ENCODE data around the gene LRRC1.
"Not testable (repeated sequence)": the region's sequence is repeated elsewhere in the genome, so short reads cannot be mapped to it uniquely, and the experiment has no call there.

Gene LRRC1

DNA sequence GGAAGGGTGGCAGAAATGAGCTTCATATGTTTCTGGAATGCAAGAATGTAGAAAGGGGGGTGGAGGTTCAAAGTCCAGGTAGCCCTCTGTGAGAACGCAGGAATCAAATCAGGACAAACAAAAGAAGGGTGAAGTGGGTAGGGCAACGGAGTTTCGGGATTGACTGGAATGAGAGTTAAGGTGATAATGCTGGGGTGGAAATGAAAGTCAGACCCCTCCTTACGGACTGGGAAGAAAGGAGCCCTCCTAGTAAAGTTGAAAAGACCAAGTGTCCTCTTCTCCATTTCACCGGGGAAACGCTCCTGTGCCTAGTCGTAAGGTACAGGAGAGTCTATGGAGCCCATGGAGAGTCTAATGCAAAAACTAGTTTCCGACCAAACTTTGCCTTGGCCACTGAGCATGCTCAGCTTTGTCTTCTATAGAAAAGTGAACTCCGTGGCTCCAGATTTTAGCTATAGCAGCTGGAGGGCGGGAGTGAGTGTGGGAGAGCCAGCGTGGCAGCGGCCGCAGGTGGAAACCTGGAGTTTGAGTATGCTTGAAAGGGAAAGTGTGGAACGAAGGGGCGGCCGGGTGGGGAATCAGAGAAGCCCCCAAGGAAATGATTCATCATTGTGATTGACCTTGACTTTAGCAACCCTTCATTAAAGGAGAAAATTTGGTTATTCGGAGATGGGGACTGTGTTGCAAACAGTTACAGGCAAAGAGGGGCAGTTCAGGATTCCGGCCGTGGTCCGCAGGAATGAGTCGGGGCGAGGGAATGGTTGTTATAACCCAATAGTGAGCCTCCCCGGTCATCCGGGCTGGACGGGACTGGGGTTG is 1.3 kb upstream of the LRRC1 start:
- peak; percentile 74 for DNase-seq

DNA sequence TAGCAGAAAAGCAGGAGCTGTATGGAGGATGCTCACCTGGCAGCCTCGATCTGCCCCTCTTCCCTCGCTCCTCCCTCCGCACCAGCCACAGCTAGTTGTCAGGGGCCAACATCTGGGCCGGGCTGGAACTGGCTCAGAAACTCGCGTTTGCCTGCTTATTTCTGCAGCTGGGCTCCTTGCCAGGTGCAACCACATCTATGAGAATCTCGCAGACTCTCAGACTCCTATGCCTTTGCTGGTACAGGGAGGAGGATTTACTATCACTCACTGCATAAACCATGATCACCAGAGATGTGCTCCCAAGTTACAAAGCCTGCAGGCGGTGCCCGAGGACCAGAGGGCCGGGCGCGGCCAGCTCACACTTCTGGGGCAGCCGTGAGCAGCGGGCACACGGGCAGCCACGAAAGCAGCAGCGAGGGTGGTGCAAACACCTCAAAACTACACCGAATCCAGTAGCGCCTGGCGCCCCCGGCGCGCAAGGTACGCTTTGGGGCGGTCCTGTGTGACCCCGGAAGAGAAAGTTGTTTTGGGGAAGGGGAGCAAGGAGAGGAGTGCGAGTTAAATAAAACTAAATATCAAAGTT is 577 bp upstream of the LRRC1 start:
- DNase-seq: peak; percentile 97

DNA sequence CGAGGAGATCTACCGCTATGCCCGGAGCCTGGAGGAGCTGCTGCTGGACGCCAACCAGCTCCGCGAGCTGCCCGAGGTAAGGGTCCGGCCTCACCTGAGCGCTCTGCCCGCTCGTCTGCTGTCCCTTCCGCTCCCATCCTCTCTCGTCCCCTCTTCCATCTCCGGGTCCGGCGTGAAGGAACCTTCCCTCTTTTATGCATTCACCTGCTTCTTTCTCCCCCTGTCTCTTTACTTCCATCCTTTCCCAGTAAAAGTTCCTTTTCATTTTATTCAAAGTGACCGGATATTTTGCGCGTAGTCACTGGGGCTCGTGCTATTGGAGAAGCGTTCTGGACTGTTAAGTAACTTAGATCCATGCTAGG is 516 bp downstream of the LRRC1 start:
- DNase-seq: no peak

DNA sequence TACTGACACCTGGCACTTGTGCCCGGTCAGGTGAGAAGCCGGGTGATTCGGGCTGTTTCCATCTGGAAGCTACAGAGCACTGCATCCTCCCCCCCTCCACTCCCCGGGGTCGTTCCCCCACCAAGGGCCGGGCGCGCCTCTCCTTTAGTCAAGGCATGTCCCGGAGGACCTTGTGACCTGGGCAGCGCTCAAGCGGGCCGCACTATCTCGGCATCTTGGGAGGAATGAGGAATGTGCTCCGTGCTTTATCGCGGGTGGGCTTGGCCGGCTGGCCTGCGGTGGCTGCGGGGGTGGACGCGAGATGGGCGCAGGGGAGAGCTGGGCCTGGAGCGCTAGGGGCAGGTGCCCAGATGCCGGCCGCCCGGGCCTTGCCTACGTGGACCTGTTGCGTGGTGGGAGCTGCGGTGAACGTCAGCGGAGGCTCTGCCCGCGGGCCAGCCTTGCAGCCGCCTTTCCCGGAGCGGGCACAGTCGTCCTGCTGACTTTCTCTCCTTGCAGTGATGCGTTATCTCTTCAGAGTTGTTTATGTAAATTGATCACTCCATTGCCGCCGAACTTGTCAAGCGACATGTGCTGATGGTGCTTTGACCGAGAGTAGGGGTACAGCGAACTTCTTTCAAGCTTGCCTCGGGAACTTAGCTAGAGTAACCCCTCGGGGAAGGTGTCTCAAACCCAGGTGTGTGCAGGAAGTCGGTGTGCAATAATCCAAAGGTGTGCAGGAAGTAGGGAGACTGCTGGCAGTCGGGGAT is 1.1 kb downstream of the LRRC1 start:
- peak; percentile 28 for DNase-seq

DNA sequence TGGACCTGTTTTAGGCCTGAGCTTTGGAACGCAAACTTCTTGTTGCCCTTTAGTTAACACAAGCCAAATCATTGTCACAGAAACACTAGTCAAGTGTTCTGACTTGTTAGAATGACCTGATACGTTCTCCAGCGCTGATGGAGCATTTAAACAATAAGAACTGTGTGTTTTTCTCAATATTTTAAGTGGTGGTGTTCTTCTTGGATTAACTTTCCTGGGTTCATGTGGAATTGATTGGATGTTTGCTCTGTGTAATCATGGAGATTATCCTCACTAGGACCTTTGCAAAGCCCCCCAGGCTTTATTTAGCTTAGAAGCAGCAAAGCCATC is 1.6 kb downstream of the LRRC1 start:
- DNase-seq: no peak

DNA sequence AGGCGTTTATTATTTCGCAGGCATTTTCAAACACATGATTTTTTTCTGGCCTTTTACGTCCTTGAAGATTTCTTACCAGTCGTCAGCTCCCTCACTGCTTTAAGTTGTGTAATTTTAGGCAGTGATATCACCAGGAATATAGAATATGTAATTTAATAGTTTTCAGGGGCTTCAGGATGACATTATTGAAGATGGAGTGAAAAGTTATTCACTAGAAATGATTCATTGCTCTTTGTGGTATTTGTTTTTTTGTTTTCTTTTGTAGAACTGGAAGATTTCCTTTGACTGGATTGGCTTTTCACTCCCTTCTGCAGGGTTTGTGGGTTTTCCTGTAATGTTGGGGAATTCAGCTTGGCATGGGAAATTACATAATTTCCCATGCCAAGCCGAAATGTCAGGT is 2.0 kb downstream of the LRRC1 start:
- peak; percentile 48 for DNase-seq

DNA sequence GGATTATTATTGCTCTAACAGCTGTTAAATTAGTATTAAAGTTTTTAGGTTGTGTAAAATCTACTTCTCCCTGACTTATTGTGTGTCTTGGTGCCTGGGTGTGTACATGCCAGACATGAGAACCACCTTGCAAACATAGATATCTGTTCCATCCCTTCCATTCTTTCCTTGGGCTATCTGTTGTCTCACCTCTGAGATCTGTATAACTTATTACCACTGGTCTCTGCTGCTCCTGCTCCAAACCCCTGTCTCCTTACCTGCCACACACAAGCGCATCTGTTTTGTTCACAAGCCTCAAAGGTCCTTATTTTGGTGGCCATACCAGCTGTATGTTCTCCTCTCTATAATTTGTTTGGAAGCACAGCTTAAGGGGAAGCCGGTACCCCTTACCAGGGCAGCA is 2.5 kb downstream of the LRRC1 start:
- no peak for DNase-seq

DNA sequence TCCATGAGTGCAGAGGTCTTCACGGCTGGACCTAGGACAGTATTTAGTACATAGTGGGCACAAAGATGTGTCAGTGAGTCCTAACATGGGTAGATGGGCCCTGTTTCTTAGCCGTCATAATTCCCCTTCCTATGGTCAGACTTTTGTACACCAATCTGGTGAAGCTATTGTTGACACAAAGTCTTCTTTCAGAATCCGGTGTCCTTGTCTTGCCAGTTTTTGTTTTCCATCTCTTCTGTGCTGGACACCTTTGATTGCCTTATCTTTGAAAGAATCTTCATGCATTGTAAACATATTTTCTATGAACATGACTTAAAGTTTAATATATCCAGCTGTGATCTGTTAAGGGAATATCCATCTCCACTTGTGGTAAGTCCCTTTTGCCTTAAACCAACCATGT is 4.5 kb downstream of the LRRC1 start:
- DNase-seq: no peak

DNA sequence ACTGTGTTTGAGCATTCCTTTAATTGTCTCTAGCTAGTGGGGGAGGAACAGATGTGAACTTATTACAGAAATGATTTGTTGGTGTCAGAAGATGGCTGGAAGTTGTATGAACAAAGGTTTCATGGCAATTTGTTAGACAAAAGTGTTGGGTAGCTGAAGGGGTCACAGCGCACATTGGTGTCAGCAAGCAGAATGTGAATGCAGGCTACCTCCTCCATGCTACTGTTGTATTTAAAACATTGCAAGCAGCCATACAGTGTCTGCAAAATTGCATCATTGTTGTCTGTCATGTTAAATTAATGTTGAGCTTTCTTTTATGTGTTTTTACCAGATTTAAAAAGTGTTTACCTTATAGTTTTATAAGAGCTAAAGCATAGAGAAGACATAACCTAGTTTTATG is 6.2 kb downstream of the LRRC1 start:
- DNase-seq: no peak

DNA sequence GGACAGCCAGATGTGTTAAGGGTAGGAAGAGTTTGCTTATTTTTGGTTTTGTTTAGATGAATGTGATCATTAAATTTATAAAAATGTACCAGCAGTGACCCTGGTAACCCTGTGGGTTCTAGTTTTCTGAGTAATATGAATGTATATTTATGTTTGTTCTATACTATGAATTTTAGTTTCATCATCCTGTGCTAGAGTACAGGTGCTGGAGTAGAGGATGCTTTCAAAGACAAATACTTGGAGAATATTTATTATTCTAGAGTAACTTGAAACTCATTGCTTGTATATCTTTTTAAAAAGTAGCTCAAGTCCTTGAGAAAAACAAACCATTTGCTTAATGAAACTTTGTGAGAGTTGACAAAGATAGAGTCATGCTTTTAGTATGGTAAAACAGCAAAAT is 7.8 kb downstream of the LRRC1 start:
- DNase-seq: no peak

DNA sequence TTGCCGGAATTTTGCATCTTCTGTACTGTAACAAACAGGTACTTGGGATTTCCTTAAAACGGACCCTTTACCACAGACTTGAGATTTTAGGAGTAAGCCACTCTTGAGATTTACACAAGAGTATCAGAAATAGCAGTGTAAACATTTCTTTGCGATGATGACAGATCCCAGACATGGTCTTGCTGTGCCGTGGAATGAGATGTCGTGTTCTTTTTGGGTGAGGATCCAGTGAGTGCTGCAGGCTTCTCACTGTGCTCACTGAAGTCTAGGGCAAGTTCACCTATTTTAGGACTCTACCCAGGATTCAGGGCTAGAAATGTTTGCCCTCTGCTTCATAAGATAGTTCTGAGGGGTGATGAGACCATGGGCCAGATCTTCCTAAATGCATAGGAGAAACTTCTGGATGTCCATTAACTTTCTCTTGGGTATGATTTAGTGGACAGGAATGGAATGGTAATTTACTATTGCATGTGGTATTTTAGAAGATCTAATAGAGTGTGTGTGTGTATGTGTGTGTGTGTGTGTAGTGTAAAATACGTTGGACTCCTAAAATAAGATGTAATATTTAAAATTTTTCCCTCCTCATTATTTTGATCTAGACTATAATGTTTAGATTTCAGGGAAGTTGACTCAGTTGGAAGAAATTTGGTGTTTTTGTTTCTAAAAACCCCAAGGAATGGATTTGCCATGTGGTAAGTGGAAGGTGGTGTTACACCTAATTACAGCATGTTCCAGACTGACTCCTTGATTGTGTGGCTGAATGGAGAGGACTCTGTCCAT is 8.5 kb downstream of the LRRC1 start:
- DNase-seq: no peak

DNA sequence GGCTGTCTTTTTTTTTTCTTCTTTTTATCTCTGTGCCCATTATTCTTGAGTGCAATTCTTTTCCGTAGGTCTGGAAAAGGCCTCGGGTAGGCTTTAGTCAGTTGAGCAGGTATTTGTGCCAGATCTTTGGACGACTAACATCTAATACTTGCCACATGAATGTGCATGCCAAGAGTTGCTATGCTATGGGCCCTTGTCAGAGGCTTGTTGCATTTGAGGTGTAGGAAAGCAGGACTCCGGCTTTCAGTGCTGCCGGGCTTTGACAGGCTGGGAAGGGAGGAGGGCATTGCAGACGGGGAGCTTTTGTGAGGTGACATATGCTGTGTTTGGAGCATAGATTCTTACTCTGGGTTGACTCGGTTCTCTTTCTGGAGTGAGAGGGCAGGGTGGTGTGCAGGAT is 10.2 kb downstream of the LRRC1 start:
- no peak for DNase-seq

DNA sequence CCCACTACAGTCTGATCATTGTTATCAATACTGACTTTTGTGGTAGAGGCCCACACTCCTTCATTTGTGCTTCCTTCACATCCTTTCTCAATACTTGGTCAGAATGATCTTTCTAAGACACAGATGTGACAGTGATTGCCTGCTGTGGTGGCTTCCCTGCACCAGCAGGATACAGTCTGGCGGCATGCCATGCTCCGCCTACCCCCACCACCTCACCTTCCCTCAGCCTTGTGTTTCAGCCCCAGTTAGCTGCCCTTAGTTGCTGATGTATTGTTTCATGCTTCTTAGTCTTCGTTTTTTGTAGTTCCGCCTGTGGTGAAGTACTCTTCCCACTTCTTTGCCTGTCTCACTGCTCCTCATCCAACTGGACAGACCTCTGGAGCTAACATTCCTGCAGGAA is 10.9 kb downstream of the LRRC1 start:
- DNase-seq: no peak

DNA sequence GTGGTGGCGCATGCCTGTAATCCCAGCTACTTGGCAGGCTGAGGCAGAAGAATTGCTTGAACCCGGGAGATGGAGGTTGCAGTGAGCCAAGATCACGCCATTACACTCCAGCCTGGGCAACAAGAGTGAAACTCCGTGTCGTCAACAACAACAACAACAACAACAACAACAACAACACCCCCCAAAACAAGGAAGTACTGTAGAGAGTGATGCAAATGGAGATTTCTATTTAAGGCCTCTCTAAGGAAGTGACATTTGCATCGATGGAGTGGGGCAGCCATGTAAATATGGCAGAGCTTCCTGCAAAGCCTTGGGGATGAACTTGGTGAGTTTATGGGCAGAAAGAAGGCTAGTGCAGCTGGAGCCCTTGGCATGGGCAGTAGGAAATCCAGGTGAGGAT is 12.8 kb downstream of the LRRC1 start:
- not testable (repeated sequence) for DNase-seq

DNA sequence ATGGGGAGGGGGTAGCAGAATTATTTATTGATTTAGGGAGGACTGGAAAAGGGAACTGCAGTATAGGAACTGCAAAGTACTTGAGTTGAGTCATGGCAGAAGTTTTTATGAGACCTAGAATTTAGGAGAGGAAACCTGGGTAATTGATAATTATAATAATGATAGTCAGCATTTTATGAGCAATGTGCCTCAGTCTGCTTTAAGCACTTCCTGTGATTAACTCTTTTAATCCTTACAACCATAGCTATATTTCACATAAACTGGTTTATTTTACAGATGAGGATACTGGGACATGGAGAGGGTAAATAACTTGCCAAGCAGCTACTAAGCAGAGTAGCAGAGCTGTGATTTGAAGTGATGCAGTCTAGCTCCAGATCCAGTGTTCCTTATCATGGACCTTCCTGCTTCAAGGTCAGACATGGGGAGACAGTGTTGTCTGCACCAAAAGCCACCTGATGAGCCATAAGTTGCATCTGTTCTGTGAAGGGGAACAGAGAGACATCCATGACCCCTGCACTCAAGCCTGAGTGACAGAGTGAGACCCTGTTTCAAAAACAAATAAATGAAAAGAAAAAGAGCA is 13.6 kb downstream of the LRRC1 start:
- DNase-seq: no peak

DNA sequence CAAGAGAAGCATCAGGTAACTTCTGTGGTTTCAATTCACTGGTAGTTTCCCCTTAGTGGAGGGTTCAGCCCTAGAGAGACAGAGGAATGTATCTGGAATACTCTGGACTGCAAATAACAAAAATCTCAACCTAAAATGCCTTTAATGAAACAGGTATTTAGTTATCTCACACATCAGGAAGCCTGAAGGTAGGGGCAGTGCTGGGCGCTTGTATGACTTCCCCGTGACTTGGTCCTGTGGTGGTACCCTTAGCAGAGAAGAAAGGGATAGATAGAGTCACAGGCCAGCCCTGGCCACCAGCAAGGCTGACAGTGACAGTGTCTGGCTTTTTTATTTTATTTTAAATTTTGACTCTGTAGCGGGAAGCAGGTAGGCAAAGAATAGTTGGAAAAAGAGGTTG is 14.9 kb downstream of the LRRC1 start:
- DNase-seq: no peak

DNA sequence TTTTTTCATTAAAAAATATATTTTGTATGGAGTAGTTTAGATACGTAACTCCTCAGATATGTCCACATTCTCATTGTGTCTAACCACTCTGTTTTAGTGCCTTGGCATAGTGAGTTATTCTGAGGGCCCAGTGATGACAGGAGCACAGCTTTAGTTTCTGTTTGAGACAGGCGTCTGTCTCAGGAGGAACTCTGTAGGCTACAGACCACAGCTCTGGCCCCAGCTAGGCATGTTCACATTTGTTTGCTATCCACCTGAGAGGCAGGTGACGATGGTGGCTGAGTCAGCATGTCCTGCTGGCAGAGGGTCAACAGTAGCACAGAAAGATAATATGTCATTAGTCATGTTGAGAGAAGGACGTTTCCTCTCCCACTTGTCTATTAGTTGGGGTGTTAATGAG is 16.3 kb downstream of the LRRC1 start:
- no peak for DNase-seq

DNA sequence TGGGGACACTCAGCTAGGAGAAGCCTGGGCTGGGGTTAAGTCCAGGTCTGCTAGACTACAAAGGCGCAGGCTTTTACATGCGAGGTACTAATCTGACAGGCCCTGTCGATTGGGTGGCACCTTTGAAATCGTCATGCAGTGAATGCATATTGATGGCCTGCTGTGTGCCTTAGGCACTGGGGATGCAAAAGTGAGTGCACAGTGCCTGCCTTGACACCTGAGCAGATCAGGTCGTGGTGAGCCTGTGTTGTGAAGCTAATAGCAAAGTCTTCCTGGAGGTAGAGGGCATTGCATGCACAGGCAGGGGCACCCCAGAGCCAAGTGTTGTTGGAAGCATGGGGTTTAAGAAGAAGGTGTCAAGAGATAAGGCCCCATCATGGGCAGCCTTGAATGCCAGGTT is 16.9 kb downstream of the LRRC1 start:
- DNase-seq: no peak

DNA sequence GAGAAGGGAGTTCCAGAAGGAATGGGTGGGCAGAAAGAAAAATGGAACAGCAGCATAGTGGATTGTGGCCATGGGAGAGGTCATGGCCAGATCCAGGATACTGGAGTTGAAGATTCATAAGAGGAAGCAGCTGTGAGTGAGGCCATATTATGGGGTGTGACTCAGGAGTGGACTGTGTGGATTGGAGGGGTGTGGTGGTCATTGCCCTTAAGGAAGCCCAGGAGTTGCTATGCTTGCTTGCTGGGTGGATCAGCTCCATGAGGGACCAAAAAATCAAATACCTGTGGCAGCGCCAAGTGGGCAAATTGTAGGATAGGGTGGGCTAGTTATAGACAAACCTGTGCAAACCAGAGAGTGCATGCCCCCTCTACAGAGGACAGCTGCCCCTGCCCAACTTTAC is 18.3 kb downstream of the LRRC1 start:
- DNase-seq: no peak

DNA sequence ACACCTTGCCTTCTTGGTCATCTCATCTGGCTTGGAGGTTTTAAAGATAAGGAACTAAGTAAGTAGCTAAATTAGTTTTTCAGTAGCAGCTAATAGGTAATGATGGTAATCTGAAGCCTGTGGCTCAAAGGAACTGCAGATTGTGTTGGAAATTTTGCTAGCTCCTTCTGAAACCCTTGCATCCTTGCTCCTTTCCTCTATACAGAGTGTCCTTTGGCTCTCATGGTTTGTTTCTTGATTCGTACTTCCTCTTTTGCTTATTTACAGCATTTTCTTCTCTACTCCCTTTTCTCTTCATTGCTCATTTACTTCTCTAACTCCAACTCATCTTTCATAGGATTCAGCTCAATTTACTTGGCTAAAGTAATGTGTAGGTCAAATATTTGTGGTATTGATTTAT is 19.0 kb downstream of the LRRC1 start:
- DNase-seq: no peak

DNA sequence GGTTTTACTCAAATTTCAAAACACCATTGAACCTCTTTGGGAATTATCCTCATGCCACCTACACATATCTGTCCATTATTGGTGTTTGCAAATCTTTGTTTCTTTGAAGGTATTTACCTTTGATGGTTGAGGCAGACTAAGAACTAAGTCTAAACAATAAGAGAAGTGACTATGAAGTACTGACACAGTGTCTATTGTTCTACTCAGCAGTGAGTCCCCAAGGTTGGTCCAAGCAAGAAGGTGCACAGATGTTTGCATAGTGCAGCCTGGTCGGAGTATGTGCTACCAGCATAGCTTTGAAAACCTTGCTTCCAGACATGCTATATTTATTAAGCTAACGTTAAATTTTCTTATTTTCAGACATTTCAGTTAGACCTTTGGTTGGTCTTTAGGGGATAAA is 19.5 kb downstream of the LRRC1 start:
- DNase-seq: no peak

DNA sequence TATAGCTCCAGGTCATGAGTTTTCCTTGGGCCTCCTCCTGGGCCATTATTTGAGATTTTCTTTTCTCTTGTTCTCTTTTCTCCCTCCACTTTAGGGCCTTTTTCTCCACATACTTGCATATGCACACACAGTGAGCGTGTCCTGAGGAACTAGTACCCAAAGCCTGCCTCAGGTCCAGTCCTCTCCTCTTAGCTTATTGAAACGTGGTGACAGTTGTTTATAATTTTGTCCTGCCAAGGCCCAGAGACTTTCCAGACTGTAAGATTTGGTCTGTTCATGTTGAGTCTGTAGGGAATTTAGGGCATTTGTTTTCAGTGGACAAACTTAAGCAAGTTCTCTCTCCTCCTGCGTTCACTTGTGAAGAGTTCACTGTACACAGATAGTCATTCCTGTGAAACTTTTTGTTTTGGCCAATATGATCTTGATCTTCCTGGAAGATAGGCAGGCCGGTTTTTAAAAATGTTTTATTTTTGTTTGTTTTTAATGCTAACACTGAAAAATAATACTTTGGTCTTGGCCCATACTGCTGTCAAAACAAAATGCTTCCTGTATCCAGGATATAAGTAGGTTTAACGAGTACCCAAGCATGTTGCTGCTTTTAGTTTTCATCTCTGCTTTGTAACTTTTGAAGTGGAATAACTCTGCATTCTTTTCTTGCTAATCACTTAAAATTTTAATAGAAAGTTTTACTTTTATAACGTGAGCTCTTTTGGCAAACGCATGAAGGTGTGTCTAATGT is 20.7 kb downstream of the LRRC1 start:
- no peak for DNase-seq
